Suppressor macrophage treated with lipopolysaccharide for 1 hour (primary cell): ENCODE results near the gene RFC1.
A peak's percentile ranks its signal among the peaks of the same experiment; 100 is the strongest.
"Not testable (repeated sequence)": the region's sequence is repeated elsewhere in the genome, so short reads cannot be mapped to it uniquely, and the experiment has no call there.

ENCODE experiments used
- DNase-seq, 3 donors: peaks; one replicate each; pipeline ENCODE4 v3.0.0-alpha.2; 2020 to 2022

RFC1 gene

GRCh38 chr4:39365830-39366771, at the start of gene RFC1:
RFC1 (minus strand) TSS chr4:39366362; CDS start chr4:39366241, 121 bp downstream.
- peak; percentile 94 to 97 (median 97) for DNase-seq

- no peak for DNase-seq
Observed at GRCh38 chr4:39415678-39416283, 49.6 kb upstream of the RFC1 start.

GRCh38 chr4:39411561-39411960, 45.4 kb upstream of the RFC1 start:
- not testable (repeated sequence) for DNase-seq

- DNase-seq: no peak
Observed at GRCh38 chr4:39410415-39410814, 44.3 kb upstream of the RFC1 start.

- no peak for DNase-seq
Observed at GRCh38 chr4:39407584-39407885, 41.4 kb upstream of the RFC1 start.

- DNase-seq: no peak
Observed at GRCh38 chr4:39406763-39407583, 40.8 kb upstream of the RFC1 start, which contains the start of gene KLB. KLB (plus strand) TSS chr4:39406930; CDS start chr4:39406950, 20 bp downstream.

GRCh38 chr4:39401640-39402039, 35.5 kb upstream of the RFC1 start:
- not testable (repeated sequence) for DNase-seq

- DNase-seq: no peak
Observed at GRCh38 chr4:39394706-39395105, 28.5 kb upstream of the RFC1 start.

GRCh38 chr4:39390603-39391002, 24.4 kb upstream of the RFC1 start:
- DNase-seq: no peak

GRCh38 chr4:39384563-39384962, 18.4 kb upstream of the RFC1 start:
- no peak for DNase-seq

GRCh38 chr4:39383690-39384089, 17.5 kb upstream of the RFC1 start:
- DNase-seq: no peak

- no peak for DNase-seq
Observed at GRCh38 chr4:39375478-39375877, 9.3 kb upstream of the RFC1 start.

- not testable (repeated sequence) for DNase-seq
Observed at GRCh38 chr4:39371209-39371608, 5.0 kb upstream of the RFC1 start.

- no peak for DNase-seq
Observed at GRCh38 chr4:39369301-39369700, 3.1 kb upstream of the RFC1 start.

GRCh38 chr4:39367166-39367565, 1.0 kb upstream of the RFC1 start:
- DNase-seq: no peak

- no peak for DNase-seq
Observed at GRCh38 chr4:39365360-39365759, 802 bp downstream of the RFC1 start.

GRCh38 chr4:39363773-39364393, 2.3 kb downstream of the RFC1 start:
- no peak for DNase-seq

- DNase-seq: no peak
Observed at GRCh38 chr4:39362827-39363226, 3.3 kb downstream of the RFC1 start.

GRCh38 chr4:39360611-39361010, 5.6 kb downstream of the RFC1 start:
- DNase-seq: not testable (repeated sequence)

GRCh38 chr4:39357002-39357401, 9.2 kb downstream of the RFC1 start:
- DNase-seq: no peak

GRCh38 chr4:39354254-39354552, 12.0 kb downstream of the RFC1 start:
- DNase-seq: no peak

GRCh38 chr4:39353478-39354253, 12.5 kb downstream of the RFC1 start:
- peak; percentile 49 to 84 (median 75) for DNase-seq
